GM19467 (cell line): ENCODE measurements around the gene DNAJB8.

Experiments used
- ATAC-seq: cut with Tn5 transposase; IDR thresholded peaks from one replicate; pipeline ENCODE4 v1.9.1; 2021; ENCODE audit warnings: mild to moderate bottlenecking, moderate library complexity; ENCODE audit not compliant: unreplicated experiment

DNAJB8 gene

DNA sequence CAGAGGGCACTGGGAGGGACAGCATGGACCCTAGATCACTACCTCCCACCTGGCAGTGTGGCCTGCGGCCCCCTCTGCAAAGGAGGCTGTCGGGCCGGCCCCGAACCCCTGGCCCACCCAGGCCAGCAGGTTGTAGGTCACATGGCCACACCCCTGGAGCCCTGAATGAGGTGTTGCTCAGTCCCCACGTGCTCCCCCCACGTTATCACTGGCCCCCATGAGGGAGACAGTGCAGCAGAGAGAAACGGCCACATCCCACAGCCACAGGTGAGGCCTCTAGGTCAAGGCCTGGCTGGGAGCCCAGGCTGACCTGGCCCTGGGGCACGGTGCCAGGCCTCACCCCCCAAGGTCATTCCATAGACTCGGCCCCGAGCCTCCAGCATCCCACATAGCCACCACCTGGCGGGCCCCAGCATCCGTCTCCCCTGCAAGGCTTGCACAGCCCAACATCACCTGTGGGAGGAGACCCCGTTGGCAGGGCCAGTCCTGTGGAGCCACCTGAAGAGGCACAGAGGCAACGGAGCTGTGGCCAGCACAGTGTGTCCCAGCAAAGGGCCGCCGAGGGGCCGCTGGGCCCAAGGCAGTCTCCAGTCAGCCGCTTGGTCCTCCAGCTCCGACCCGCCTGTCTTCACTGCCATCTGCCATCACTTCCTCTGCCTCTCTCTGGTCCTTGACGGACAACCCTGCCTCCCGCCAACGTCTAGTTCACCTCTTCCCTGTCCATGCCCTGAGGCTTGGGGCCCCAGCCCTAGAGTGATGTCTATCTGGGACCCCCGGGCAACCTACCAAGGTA, 53.1 kb downstream of the DNAJB8 start:
- no peak for ATAC-seq

- ATAC-seq, result no peak
Observed at GRCh38 chr3:128413003-128413370, 53.7 kb downstream of the DNAJB8 start.
